NT2/D1 (cell line): ENCODE measurements around the gene TBC1D5.
A peak's percentile ranks its signal among the peaks of the same experiment; 100 is the strongest.

Source experiments
- DNase-seq: peaks from one replicate; pipeline ENCODE4 v3.0.0-alpha.2; 2011; ENCODE audit warnings: low read depth, low spot score
- H3K27me3 ChIP-seq: 2 replicates; pipeline ENCODE4 v1.6.0; 2011; ENCODE audit warnings: mild to moderate bottlenecking; ENCODE audit not compliant: insufficient read length, insufficient read depth
- H3K36me3 ChIP-seq: 2 replicates; pipeline ENCODE4 v1.6.1; 2011; ENCODE audit warnings: mild to moderate bottlenecking, low read length, mixed read lengths; ENCODE audit not compliant: insufficient read depth, insufficient read length
- H3K4me1 ChIP-seq: 2 replicates; pipeline ENCODE4 v1.5.1; 2011; ENCODE audit not compliant: insufficient read depth, insufficient read length
- H3K4me3 ChIP-seq: 2 replicates; pipeline ENCODE4 v1.5.1; 2011; ENCODE audit warnings: low read depth; ENCODE audit not compliant: insufficient read length
- H3K9ac ChIP-seq: 2 replicates; pipeline ENCODE4 v1.6.0; 2011; ENCODE audit warnings: low read depth; ENCODE audit not compliant: insufficient read length
- H3K9me3 ChIP-seq: 2 replicates; pipeline ENCODE4 v1.5.1; 2011; ENCODE audit warnings: mild to moderate bottlenecking, low read length; ENCODE audit not compliant: insufficient read depth
- SUZ12 ChIP-seq: IDR thresholded peaks from 2 replicates; pipeline ENCODE4 v1.6.1; 2011; ENCODE audit not compliant: insufficient read length, insufficient read depth; ENCODE audit errors: extremely low read depth
- YY1 ChIP-seq: IDR thresholded peaks from 2 replicates; pipeline ENCODE4 v1.6.1; 2011; ENCODE audit not compliant: insufficient read length, insufficient read depth
- ZNF274 ChIP-seq: IDR thresholded peaks from 2 replicates; pipeline ENCODE4 v1.6.1; 2011; ENCODE audit warnings: mild to moderate bottlenecking, low read depth, low read length

TBC1D5 gene

GRCh38 chr3:17234382-17234781, 508.0 kb downstream of the TBC1D5 start:
- H3K4me3 ChIP-seq, result no peak overlapping the region
- no peak for DNase-seq
- no peaks in the 10 kb centered on the region for H3K4me1 ChIP-seq
- no peaks in the 10 kb centered on the region for H3K9me3 ChIP-seq
- no peaks in the 10 kb centered on the region for H3K36me3 ChIP-seq
- H3K9ac ChIP-seq, result no peak overlapping the region
- no peak for TF ChIP-seq SUZ12
- TF ChIP-seq ZNF274, result no peak
- TF ChIP-seq YY1, result no peak
- no peaks in the 10 kb centered on the region for H3K27me3 ChIP-seq

GRCh38 chr3:17233398-17233800, 509.0 kb downstream of the TBC1D5 start:
- TF ChIP-seq YY1, result no peak
- no peak for TF ChIP-seq SUZ12
- TF ChIP-seq ZNF274, result no peak

GRCh38 chr3:17232442-17232841, 510.0 kb downstream of the TBC1D5 start:
- Histone ChIP-seq H3K9ac (no peak overlapping the region), H3K9me3 (no peaks in the 10 kb centered on the region), H3K4me3 (no peak overlapping the region), H3K36me3 (no peaks in the 10 kb centered on the region), H3K4me1 (no peaks in the 10 kb centered on the region), H3K27me3 (no peaks in the 10 kb centered on the region)
- no peak for DNase-seq
- TF ChIP-seq ZNF274 (no peak), SUZ12 (no peak), YY1 (no peak)

More at GRCh38 chr3:17233398-17233800, 509.0 kb downstream of the TBC1D5 start:
- H3K4me1 ChIP-seq, result no peaks in the 10 kb centered on the region
- H3K36me3 ChIP-seq, result no peaks in the 10 kb centered on the region
- no peak overlapping the region for H3K4me3 ChIP-seq
- H3K9ac ChIP-seq, result no peak overlapping the region
- DNase-seq, result peak; percentile 20
- no peaks in the 10 kb centered on the region for H3K27me3 ChIP-seq
- H3K9me3 ChIP-seq, result no peaks in the 10 kb centered on the region

- no peaks in the 10 kb centered on the region for H3K36me3 ChIP-seq
- H3K27me3 ChIP-seq, result no peaks in the 10 kb centered on the region
- H3K4me3 ChIP-seq, result no peak overlapping the region
- no peak for TF ChIP-seq YY1
- TF ChIP-seq SUZ12, result no peak
- no peak for TF ChIP-seq ZNF274
- no peak for DNase-seq
- no peak overlapping the region for H3K9ac ChIP-seq
- no peaks in the 10 kb centered on the region for H3K9me3 ChIP-seq
- H3K4me1 ChIP-seq, result no peaks in the 10 kb centered on the region
Observed at GRCh38 chr3:17231537-17232261, 510.7 kb downstream of the TBC1D5 start.

- H3K4me1 ChIP-seq, result no peaks in the 10 kb centered on the region
- no peaks in the 10 kb centered on the region for H3K27me3 ChIP-seq
- no peak overlapping the region for H3K4me3 ChIP-seq
- no peak for DNase-seq
- TF ChIP-seq ZNF274, result no peak
- no peak for TF ChIP-seq SUZ12
- H3K9ac ChIP-seq, result no peak overlapping the region
- H3K36me3 ChIP-seq, result no peaks in the 10 kb centered on the region
- no peaks in the 10 kb centered on the region for H3K9me3 ChIP-seq
Observed at GRCh38 chr3:17227472-17227871, 515.0 kb downstream of the TBC1D5 start.

- no peaks in the 10 kb centered on the region for H3K4me1 ChIP-seq
- H3K27me3 ChIP-seq, result no peaks in the 10 kb centered on the region
- H3K4me3 ChIP-seq, result no peak overlapping the region
- no peak for DNase-seq
- no peaks in the 10 kb centered on the region for H3K36me3 ChIP-seq
- TF ChIP-seq SUZ12 (no peak), ZNF274 (no peak), YY1 (no peak)
- peaks cover 4% of the 10 kb centered on the region; the same call in 1 of the 2 replicates for H3K9me3 ChIP-seq
- H3K9ac ChIP-seq, result no peak overlapping the region
Observed at GRCh38 chr3:17221529-17221928, 520.9 kb downstream of the TBC1D5 start.

- H3K9ac ChIP-seq, result no peak overlapping the region
- no peak overlapping the region for H3K4me3 ChIP-seq
- no peak for DNase-seq
- peaks cover 4% of the 10 kb centered on the region; the same call in 1 of the 2 replicates for H3K9me3 ChIP-seq
- no peaks in the 10 kb centered on the region for H3K4me1 ChIP-seq
- no peaks in the 10 kb centered on the region for H3K36me3 ChIP-seq
- TF ChIP-seq YY1 (no peak), ZNF274 (no peak), SUZ12 (no peak)
- no peaks in the 10 kb centered on the region for H3K27me3 ChIP-seq
Observed at GRCh38 chr3:17219593-17219992, 522.8 kb downstream of the TBC1D5 start.

GRCh38 chr3:17218587-17218986, 523.8 kb downstream of the TBC1D5 start:
- Histone ChIP-seq H3K9ac (no peak overlapping the region), H3K36me3 (no peaks in the 10 kb centered on the region), H3K4me3 (no peak overlapping the region), H3K4me1 (no peaks in the 10 kb centered on the region), H3K27me3 (no peaks in the 10 kb centered on the region), H3K9me3 (peaks cover 4% of the 10 kb centered on the region; the same call in 1 of the 2 replicates)
- no peak for DNase-seq
- no peak for TF ChIP-seq YY1
- no peak for TF ChIP-seq SUZ12
- no peak for TF ChIP-seq ZNF274
